SU-DHL-6 (cell line): ENCODE measurements around the gene MTOR.

Experiments
- H2AFZ ChIP-seq: fragments of 200-600 bp; sonication (generic); 2 replicates; pipeline ENCODE4 v1.6.1; 2014; ENCODE audit warnings: low read depth, mild to moderate bottlenecking, moderate library complexity, mixed read lengths, antibody characterized with exemption, low read length; ENCODE audit not compliant: severe bottlenecking
- H3F3A ChIP-seq: fragments of 200-600 bp; shearing (Covaris generic); 2 replicates; pipeline ENCODE4 v1.6.0; 2016; ENCODE audit warnings: antibody characterized with exemption, mild to moderate bottlenecking; ENCODE audit not compliant: insufficient read depth
- H3K27ac ChIP-seq: fragments of 200-600 bp; sonication (generic); 2 replicates; pipeline ENCODE4 v1.5.1; 2016; ENCODE audit warnings: low read depth, mild to moderate bottlenecking, low read length, moderate library complexity, mixed read lengths
- H3K27me3 ChIP-seq: fragments of 200-600 bp; sonication (generic), shearing (Covaris generic); 2 replicates; pipeline ENCODE4 v1.6.0; 2014; ENCODE audit warnings: mild to moderate bottlenecking, low read length
- H3K36me3 ChIP-seq: fragments of 200-600 bp; sonication (generic); 2 replicates; pipeline ENCODE4 v1.6.1; 2014; ENCODE audit warnings: mild to moderate bottlenecking, low read length, mixed read lengths
- H3K4me2 ChIP-seq: fragments of 300-600, 200-600 bp; shearing (Covaris generic), sonication (generic); 2 replicates; pipeline ENCODE4 v1.6.0; 2014; ENCODE audit warnings: low read length, low read depth, mild to moderate bottlenecking; ENCODE audit not compliant: poor library complexity, severe bottlenecking
- H3K4me3 ChIP-seq: fragments of 200-600 bp; sonication (generic); 2 replicates; pipeline ENCODE4 v1.5.1; 2014; ENCODE audit warnings: antibody characterized with exemption, low read length, mild to moderate bottlenecking, mixed read lengths; ENCODE audit not compliant: insufficient read depth, poor library complexity, severe bottlenecking
- H3K79me2 ChIP-seq: fragments of 200-600 bp; sonication (generic); 2 replicates; pipeline ENCODE4 v1.6.1; 2014; ENCODE audit warnings: mild to moderate bottlenecking, low read length, moderate library complexity; ENCODE audit not compliant: insufficient read depth
- H3K9ac ChIP-seq: fragments of 200-600 bp; sonication (generic); 2 replicates; pipeline ENCODE4 v1.7.0; 2014; ENCODE audit warnings: mild to moderate bottlenecking, low read length
- H3K9me2 ChIP-seq: fragments of 200-600 bp; sonication (generic); replicated peaks from 2 replicates; pipeline ENCODE4 v1.6.1; 2014; ENCODE audit warnings: low read length; ENCODE audit not compliant: insufficient read depth
- H3K9me3 ChIP-seq: fragments of 200-600 bp; sonication (generic); 2 replicates; pipeline ENCODE4 v1.6.1; 2014; ENCODE audit warnings: low read length, mixed read lengths; ENCODE audit not compliant: insufficient read depth
- H4K20me1 ChIP-seq: fragments of 200-600 bp; sonication (generic); 2 replicates; pipeline ENCODE4 v1.6.1; 2014; ENCODE audit warnings: low read depth, mild to moderate bottlenecking, antibody characterized with exemption, low read length, moderate library complexity, mixed read lengths
- EZH2phosphoT487 ChIP-seq: fragments of 200-600 bp; sonication (generic), shearing (Covaris generic); conservative IDR thresholded peaks from 2 replicates; pipeline ENCODE4 v1.6.1; 2018; ENCODE audit warnings: mild to moderate bottlenecking, antibody characterized with exemption, low read length, moderate library complexity, mixed read lengths
- TF ChIP-seq, protein P1 (sequence below): fragments of 200-600 bp; sonication (generic); IDR thresholded peaks from one replicate; pipeline ENCODE4 v1.5.1; 2017; ENCODE audit warnings: antibody characterized with exemption, mild to moderate bottlenecking, low read length, moderate library complexity; ENCODE audit not compliant: insufficient read depth, poor library complexity, severe bottlenecking

The MTOR gene

DNA sequence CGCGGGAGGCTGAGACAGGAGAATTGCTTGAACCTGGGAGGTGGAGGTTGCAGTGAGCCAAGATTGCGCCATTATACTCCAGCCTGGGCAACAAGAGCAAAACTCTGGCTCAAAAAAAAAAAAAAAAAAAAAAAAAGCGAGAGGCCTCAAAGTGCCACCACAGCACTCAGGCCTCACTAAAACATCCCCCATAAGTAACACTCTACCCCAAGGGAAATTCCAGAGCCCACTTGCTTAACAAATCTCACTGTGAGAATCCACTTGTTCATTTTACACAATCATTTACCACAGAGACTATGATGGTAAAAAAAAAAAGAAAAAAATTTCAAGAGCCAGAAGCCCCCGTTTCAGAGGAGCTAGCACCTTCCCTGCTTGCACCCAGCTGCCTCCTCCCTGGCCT is 136.4 kb downstream of the MTOR start:
- Histone ChIP-seq H3K9ac (no peak overlapping the region), H4K20me1 (no peaks in the 10 kb centered on the region), H3K4me2 (no peak overlapping the region), H3F3A (no peaks in the 10 kb centered on the region), H2AFZ (no peak overlapping the region), H3K9me2 (no peaks in the 10 kb centered on the region), H3K27ac (no peak overlapping the region), H3K9me3 (no peaks in the 10 kb centered on the region), H3K36me3 (peaks cover 13% of the 10 kb centered on the region), H3K79me2 (no peaks in the 10 kb centered on the region), H3K4me3 (no peak overlapping the region), H3K27me3 (no peaks in the 10 kb centered on the region)
- no peak for TF ChIP-seq EZH2phosphoT487
- TF ChIP-seq, protein P1, sequence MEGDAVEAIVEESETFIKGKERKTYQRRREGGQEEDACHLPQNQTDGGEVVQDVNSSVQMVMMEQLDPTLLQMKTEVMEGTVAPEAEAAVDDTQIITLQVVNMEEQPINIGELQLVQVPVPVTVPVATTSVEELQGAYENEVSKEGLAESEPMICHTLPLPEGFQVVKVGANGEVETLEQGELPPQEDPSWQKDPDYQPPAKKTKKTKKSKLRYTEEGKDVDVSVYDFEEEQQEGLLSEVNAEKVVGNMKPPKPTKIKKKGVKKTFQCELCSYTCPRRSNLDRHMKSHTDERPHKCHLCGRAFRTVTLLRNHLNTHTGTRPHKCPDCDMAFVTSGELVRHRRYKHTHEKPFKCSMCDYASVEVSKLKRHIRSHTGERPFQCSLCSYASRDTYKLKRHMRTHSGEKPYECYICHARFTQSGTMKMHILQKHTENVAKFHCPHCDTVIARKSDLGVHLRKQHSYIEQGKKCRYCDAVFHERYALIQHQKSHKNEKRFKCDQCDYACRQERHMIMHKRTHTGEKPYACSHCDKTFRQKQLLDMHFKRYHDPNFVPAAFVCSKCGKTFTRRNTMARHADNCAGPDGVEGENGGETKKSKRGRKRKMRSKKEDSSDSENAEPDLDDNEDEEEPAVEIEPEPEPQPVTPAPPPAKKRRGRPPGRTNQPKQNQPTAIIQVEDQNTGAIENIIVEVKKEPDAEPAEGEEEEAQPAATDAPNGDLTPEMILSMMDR, result no peak

GRCh38 chr1:11124965-11125364 is 137.4 kb downstream of the MTOR start:
- H3K9me3 ChIP-seq, result no peaks in the 10 kb centered on the region
- no peaks in the 10 kb centered on the region for H3K9me2 ChIP-seq
- H3K9ac ChIP-seq, result no peak overlapping the region
- H3K27ac ChIP-seq, result no peak overlapping the region
- H3K4me3 ChIP-seq, result no peak overlapping the region
- no peak overlapping the region for H2AFZ ChIP-seq
- no peaks in the 10 kb centered on the region for H3K79me2 ChIP-seq
- no peaks in the 10 kb centered on the region for H3K27me3 ChIP-seq
- peaks cover 13% of the 10 kb centered on the region for H3K36me3 ChIP-seq
- no peaks in the 10 kb centered on the region for H3F3A ChIP-seq
- no peak for TF ChIP-seq EZH2phosphoT487
- TF ChIP-seq, protein P1, result no peak
- no peak overlapping the region for H3K4me2 ChIP-seq
- H4K20me1 ChIP-seq, result no peaks in the 10 kb centered on the region

DNA sequence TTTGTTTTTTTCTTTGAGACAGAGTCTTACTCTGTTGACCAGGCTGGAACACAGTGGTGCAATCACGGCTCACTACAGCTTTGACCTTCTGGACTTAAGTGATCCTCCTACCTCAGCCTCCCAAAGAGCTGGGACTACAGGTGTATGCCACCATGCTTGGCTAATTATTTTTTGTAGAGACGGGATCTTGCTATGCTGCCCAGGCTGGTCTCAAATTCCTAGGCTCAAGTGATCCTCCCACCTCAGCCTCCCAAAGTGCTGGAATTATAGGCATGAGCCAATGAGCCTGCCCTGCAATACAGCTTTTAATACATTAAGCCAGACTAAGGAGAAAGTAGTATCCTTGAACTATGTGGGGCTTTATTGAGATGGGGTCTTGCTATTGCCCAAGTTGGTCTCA is 146.0 kb downstream of the MTOR start:
- H3K4me2 ChIP-seq, result no peak overlapping the region
- no peaks in the 10 kb centered on the region for H3K9me2 ChIP-seq
- no peaks in the 10 kb centered on the region for H3K79me2 ChIP-seq
- no peak overlapping the region for H2AFZ ChIP-seq
- H3K4me3 ChIP-seq, result no peak overlapping the region
- H3K9ac ChIP-seq, result no peak overlapping the region
- peaks cover 3% of the 10 kb centered on the region; the same call in 1 of the 2 replicates for H3K36me3 ChIP-seq
- TF ChIP-seq, protein P1, result no peak
- TF ChIP-seq EZH2phosphoT487, result no peak
- no peaks in the 10 kb centered on the region for H3K27me3 ChIP-seq
- no peaks in the 10 kb centered on the region for H3F3A ChIP-seq
- H4K20me1 ChIP-seq, result no peaks in the 10 kb centered on the region
- H3K9me3 ChIP-seq, result no peaks in the 10 kb centered on the region
- H3K27ac ChIP-seq, result no peak overlapping the region
